Neural crest cell (in vitro differentiated cells): ENCODE measurements around the gene ARFIP1. TPM values are rescaled to one million over a fixed set of nuclear protein-coding genes. Genes with fewer than 3 reads are reported as not detected.
A peak's percentile ranks its signal among the peaks of the same experiment; 100 is the strongest.

ENCODE experiments used
- DNase-seq: peaks from one replicate; pipeline ENCODE4 v3.0.0; 2021; ENCODE audit warnings: low read depth, mixed read lengths, low spot score
- H3K27ac Mint-ChIP-seq: one replicate; pipeline ENCODE4 v1.8.0; 2021; ENCODE audit warnings: mild to moderate bottlenecking, mixed read lengths; ENCODE audit not compliant: unreplicated experiment
- H3K27me3 Mint-ChIP-seq: 2 replicates; pipeline ENCODE4 v1.8.0; 2021; ENCODE audit warnings: low read depth, mild to moderate bottlenecking, mixed read lengths
- H3K36me3 Mint-ChIP-seq: 2 replicates; pipeline ENCODE4 v1.8.0; 2021; ENCODE audit warnings: low read depth, mild to moderate bottlenecking, mixed read lengths
- H3K4me1 Mint-ChIP-seq: 2 replicates; pipeline ENCODE4 v1.8.0; 2021; ENCODE audit warnings: mixed read lengths
- H3K4me3 Mint-ChIP-seq: one replicate; pipeline ENCODE4 v1.8.0; 2021; ENCODE audit warnings: mild to moderate bottlenecking, mixed read lengths
- H3K9me3 Mint-ChIP-seq: 2 replicates; pipeline ENCODE4 v1.8.0; 2021; ENCODE audit warnings: mixed read lengths
- total RNA-seq: library from RNA; stranded (reverse); gene quantifications from 2 replicates; pipeline ENCODE4 v1.2.1, GENCODE V29; 2021
- TF ChIP-seq, protein P1 (sequence below): fragments of 200-600 bp; sonication (generic); conservative IDR thresholded peaks from 2 replicates; pipeline ENCODE4 v1.5.0; 2021; ENCODE audit warnings: antibody characterized with exemption, mild to moderate bottlenecking

ARFIP1 gene
- total RNA-seq, 1 donor from 2014 or later, result 37.4 TPM

DNA sequence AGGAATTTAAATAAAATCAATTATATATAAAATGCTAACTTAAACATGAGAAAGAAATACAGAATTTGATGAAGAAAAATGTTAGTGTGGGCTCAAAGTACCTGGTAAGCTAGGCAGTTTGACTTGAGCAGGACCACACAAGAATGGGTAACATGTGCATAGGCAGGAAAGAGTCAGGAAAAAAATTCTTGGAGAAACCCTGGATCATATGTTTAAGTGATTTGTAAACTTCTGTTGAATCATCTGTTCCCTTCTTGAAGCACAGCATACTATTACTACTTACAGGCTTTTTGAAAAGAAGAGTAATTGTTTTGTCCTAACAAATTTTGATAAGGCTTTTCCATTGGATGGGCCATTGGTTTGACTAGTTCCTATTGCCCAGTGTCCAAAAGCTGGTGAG is 118.9 kb downstream of the ARFIP1 start:
- Mint-ChIP-seq H3K4me3 (no peak overlapping the region), H3K27me3 (no peaks in the 10 kb centered on the region), H3K27ac (no peak overlapping the region), H3K9me3 (no peaks in the 10 kb centered on the region), H3K4me1 (peaks cover 21% of the 10 kb centered on the region), H3K36me3 (peaks cover 9% of the 10 kb centered on the region)
- TF ChIP-seq, protein P1, sequence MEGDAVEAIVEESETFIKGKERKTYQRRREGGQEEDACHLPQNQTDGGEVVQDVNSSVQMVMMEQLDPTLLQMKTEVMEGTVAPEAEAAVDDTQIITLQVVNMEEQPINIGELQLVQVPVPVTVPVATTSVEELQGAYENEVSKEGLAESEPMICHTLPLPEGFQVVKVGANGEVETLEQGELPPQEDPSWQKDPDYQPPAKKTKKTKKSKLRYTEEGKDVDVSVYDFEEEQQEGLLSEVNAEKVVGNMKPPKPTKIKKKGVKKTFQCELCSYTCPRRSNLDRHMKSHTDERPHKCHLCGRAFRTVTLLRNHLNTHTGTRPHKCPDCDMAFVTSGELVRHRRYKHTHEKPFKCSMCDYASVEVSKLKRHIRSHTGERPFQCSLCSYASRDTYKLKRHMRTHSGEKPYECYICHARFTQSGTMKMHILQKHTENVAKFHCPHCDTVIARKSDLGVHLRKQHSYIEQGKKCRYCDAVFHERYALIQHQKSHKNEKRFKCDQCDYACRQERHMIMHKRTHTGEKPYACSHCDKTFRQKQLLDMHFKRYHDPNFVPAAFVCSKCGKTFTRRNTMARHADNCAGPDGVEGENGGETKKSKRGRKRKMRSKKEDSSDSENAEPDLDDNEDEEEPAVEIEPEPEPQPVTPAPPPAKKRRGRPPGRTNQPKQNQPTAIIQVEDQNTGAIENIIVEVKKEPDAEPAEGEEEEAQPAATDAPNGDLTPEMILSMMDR, result no peak
- DNase-seq, result no peak

DNA sequence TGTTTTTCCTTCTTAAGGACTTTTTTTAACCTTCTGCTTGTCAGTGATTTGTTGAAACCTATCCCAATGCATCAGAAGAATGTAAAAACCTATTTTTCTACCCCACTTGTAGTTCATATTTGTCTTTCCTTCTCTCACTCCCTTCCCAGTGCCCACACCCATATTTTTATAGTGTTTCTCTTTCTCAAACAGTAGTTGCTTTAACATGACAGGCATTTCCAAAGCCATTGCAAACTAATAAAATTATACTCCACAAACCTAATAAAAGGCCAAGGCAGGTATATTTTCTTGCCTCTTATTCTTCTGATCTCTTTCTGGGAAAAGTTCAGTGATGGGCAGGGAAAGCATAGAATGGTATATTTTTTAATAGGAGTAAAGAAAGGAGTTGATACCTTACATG is 120.6 kb downstream of the ARFIP1 start:
- Mint-ChIP-seq H3K36me3 (peaks cover 10% of the 10 kb centered on the region), H3K4me1 (peaks cover 32% of the 10 kb centered on the region), H3K9me3 (no peaks in the 10 kb centered on the region), H3K4me3 (no peak overlapping the region), H3K27me3 (no peaks in the 10 kb centered on the region), H3K27ac (peak overlapping the region; percentile 13)
- TF ChIP-seq, protein P1, result no peak
- DNase-seq, result no peak

DNA sequence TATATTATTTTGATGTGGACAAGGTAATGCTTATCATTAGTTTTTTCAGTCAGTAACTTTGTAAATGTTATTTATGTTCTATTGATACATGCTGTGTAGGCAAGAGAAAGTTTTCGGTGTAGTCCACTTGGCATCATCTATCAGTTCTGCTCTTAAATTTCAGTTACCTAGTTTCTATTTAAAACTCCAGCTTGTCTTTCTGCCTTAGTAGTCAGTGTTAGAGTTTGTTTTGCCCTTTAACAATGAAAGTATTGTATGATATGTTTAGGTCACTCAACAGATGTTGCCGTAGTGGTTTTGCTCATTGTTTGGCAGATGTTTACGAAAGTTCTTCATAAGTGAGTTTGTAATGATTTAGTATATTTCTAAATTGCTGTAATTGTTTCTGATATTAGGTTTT is 121.5 kb downstream of the ARFIP1 start:
- peaks cover 34% of the 10 kb centered on the region for H3K4me1 Mint-ChIP-seq
- no peak overlapping the region for H3K27ac Mint-ChIP-seq
- H3K27me3 Mint-ChIP-seq, result no peaks in the 10 kb centered on the region
- no peaks in the 10 kb centered on the region for H3K9me3 Mint-ChIP-seq
- DNase-seq, result no peak
- peaks cover 8% of the 10 kb centered on the region for H3K36me3 Mint-ChIP-seq
- H3K4me3 Mint-ChIP-seq, result peak overlapping the region; percentile 56
- TF ChIP-seq, protein P1, result no peak

DNA sequence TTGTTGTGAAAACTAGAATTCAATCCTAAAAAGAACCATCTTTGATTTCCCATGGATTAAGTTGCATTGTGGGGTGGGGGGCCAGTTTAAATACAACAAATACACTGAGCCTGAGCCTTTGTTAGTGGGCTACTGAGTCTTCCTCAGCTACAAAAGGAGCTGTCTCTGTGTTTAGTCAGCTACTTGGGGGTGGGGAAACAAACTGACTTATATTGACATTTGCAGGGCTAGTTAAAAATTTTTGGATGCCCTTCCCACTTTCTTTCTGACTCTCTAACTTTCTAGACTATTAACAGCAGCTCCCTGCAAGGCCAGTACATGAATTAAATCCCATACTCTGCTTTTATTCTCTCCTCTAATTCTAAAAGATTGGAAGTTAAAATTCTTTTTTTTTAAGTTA is 123.9 kb downstream of the ARFIP1 start:
- no peak overlapping the region for H3K4me3 Mint-ChIP-seq
- DNase-seq, result no peak
- TF ChIP-seq, protein P1, result no peak
- H3K4me1 Mint-ChIP-seq, result peaks cover 46% of the 10 kb centered on the region
- H3K36me3 Mint-ChIP-seq, result peaks cover 20% of the 10 kb centered on the region
- H3K27me3 Mint-ChIP-seq, result no peaks in the 10 kb centered on the region
- no peaks in the 10 kb centered on the region for H3K9me3 Mint-ChIP-seq
- no peak overlapping the region for H3K27ac Mint-ChIP-seq

DNA sequence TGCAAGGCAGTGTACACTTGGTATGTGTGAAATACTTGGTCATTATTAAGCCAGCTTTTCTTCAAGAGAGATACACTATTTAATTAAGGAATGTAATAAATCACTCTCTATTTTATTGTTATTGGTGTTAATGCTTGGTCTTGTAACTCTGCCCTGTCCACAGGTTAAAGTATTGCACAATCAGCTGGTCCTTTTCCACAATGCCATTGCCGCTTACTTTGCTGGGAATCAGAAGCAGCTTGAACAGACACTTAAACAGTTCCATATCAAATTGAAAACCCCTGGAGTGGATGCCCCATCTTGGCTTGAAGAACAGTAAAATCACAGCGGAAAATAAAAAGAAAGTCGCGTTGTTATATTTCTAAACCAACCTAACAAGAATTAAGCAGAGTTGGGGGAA is 130.1 kb downstream of the ARFIP1 start:
- no peak for DNase-seq
- H3K4me3 Mint-ChIP-seq, result no peak overlapping the region
- H3K9me3 Mint-ChIP-seq, result no peaks in the 10 kb centered on the region
- peaks cover 32% of the 10 kb centered on the region for H3K4me1 Mint-ChIP-seq
- H3K27me3 Mint-ChIP-seq, result no peaks in the 10 kb centered on the region
- H3K36me3 Mint-ChIP-seq, result peaks cover 38% of the 10 kb centered on the region
- H3K27ac Mint-ChIP-seq, result no peak overlapping the region
- TF ChIP-seq, protein P1, result no peak

DNA sequence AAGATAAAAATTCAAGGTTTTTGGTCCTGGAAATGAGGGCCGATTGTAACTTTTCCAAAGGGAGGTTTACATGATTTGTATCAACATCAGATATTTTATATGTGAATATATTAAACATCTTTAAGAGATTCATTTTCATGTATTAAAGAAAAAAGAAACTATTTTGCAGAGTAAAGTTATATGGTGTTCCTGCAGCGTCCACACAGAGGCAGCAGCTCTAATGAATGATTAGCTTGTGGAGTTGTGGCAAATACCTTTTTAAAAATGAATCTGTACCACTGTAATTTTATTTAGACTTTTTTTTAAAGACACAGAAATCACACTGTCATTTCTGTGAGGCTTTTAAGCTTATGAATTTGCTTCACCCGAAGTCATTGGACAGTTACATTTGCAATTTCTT is 130.8 kb downstream of the ARFIP1 start:
- H3K9me3 Mint-ChIP-seq, result no peaks in the 10 kb centered on the region
- TF ChIP-seq, protein P1, result peak; percentile 19
- no peak overlapping the region for H3K4me3 Mint-ChIP-seq
- peaks cover 36% of the 10 kb centered on the region for H3K36me3 Mint-ChIP-seq
- H3K27ac Mint-ChIP-seq, result no peak overlapping the region
- no peak for DNase-seq
- peaks cover 36% of the 10 kb centered on the region for H3K4me1 Mint-ChIP-seq
- H3K27me3 Mint-ChIP-seq, result no peaks in the 10 kb centered on the region
